CD4-positive, alpha-beta T cell (primary cell): Measurements from ENCODE around the gene ZNF277. TPM values are rescaled to one million over a fixed set of nuclear protein-coding genes. Genes with fewer than 3 reads are reported as not detected.

Experiments used
- ATAC-seq: fragments of 200-7000 bp; cut with Tn5 transposase; one replicate; pipeline ENCODE4 v1.10.0; 2022; ENCODE audit warnings: mild to moderate bottlenecking; ENCODE audit not compliant: poor library complexity
- CTCF ChIA-PET: fragments of 350-600 bp; sonication (Branson Sonifier 250); formaldehyde crosslinking; loops from one replicate; lab custom pipeline; 2021; ENCODE audit warnings: antibody characterized with exemption, inconsistent platforms; lab: Charles Lee
- POLR2A ChIA-PET: fragments of 350-600 bp; sonication (Branson Sonifier 250); formaldehyde crosslinking; loops from one replicate; lab custom pipeline; 2021; ENCODE audit warnings: antibody characterized with exemption, inconsistent platforms; lab: Charles Lee
- DNase-seq, 14 experiments: peaks; one replicate each; pipeline ENCODE4 v3.0.0-alpha.2; 2013 to 2020; ENCODE audit warnings: mixed read lengths in 2 of 14
- H3K27ac ChIP-seq, 2 donors: one replicate each; pipeline versions ENCODE4 v1.5.1 to v1.7.0; 2013; ENCODE audit warnings: low read length in 2 of 2, low read depth in 1 of 2, mild to moderate bottlenecking in 1 of 2
- H3K27me3 ChIP-seq, 2 experiments: 1 replicate in 1 of 2; 2 replicates in 1 of 2; pipeline versions ENCODE4 v1.6.1 to v1.7.0; 2013; ENCODE audit warnings: low read length in 2 of 2, control low read depth in 1 of 2, mild to moderate bottlenecking in 1 of 2, moderate library complexity in 1 of 2; ENCODE audit not compliant: insufficient read depth in 2 of 2, control insufficient read depth in 1 of 2
- H3K36me3 ChIP-seq: one replicate; pipeline ENCODE4 v1.6.1; 2013; ENCODE audit warnings: low read length, control low read depth; ENCODE audit not compliant: insufficient read depth
- H3K4me1 ChIP-seq: one replicate; pipeline ENCODE4 v1.6.1; 2013; ENCODE audit warnings: low read length, control low read depth; ENCODE audit not compliant: insufficient read depth
- H3K4me3 ChIP-seq: one replicate; pipeline ENCODE4 v1.5.1; 2013; ENCODE audit warnings: mild to moderate bottlenecking, low read length, moderate library complexity
- H3K9me3 ChIP-seq, 2 experiments: 1 replicate in 1 of 2; 2 replicates in 1 of 2; pipeline versions ENCODE4 v1.6.1 to v1.7.0; 2013; ENCODE audit warnings: low read length in 2 of 2, mild to moderate bottlenecking in 2 of 2, control low read depth in 1 of 2, moderate library complexity in 1 of 2; ENCODE audit not compliant: control insufficient read depth in 1 of 2, insufficient read depth in 1 of 2
- H3K27ac Mint-ChIP-seq: one replicate; pipeline ENCODE4 v1.8.0; 2020; ENCODE audit warnings: mixed read lengths
- H3K27me3 Mint-ChIP-seq: one replicate; pipeline ENCODE4 v1.8.0; 2021; ENCODE audit warnings: mixed read lengths
- H3K36me3 Mint-ChIP-seq: one replicate; pipeline ENCODE4 v1.8.0; 2021; ENCODE audit warnings: low read depth, mixed read lengths
- H3K4me1 Mint-ChIP-seq: one replicate; pipeline ENCODE4 v1.8.0; 2021; ENCODE audit warnings: low read depth, mixed read lengths
- H3K4me3 Mint-ChIP-seq: one replicate; pipeline ENCODE4 v1.8.0; 2020; ENCODE audit warnings: mild to moderate bottlenecking, mixed read lengths
- H3K9me3 Mint-ChIP-seq: one replicate; pipeline ENCODE4 v1.8.0; 2020; ENCODE audit warnings: mixed read lengths
- CTCF ChIP-seq: fragments of 200-600 bp; IDR thresholded peaks from one replicate; pipeline ENCODE4 v1.8.0; 2022; ENCODE audit warnings: antibody characterized with exemption, mild to moderate bottlenecking
- intact Hi-C, 2 experiments: fragments of 100-400 bp; cut with DNase I in 1 of 2; cut with micrococcal nuclease in 1 of 2; formaldehyde crosslinking; loops; one replicate each; pipeline versions ENCODE4 v1.15.1 to v1.9.0; 2023 to 2025; cut with DNase I, micrococcal nuclease
- total RNA-seq, 174 experiments: library from RNA in 2 of 174; stranded (reverse) in 2 of 174; gene quantifications; one replicate each; pipeline ENCODE4 v1.2.3 and lab custom pipeline; 2021 to 2026

The ZNF277 gene
- total RNA-seq, 2 experiments from 2014 or later = 21.6 to 22.5 TPM

GRCh38 chr7:112296432-112296831, 89.9 kb downstream of the ZNF277 start:
- ChIA-PET POLR2A (no interaction called here), CTCF (interaction anchor here (0.6 kb wide), 1 partner anchor 25 kb away, joined by 3 read pairs; no protein-coding TSS in a partner anchor)

GRCh38 chr7:112297681-112298080, 91.2 kb downstream of the ZNF277 start:
- CTCF ChIA-PET = no interaction called here
- H3K27me3 Mint-ChIP-seq = no peaks in the 10 kb centered on the region

More at GRCh38 chr7:112296432-112296831, 89.9 kb downstream of the ZNF277 start:
- H3K4me1 ChIP-seq = no peaks in the 10 kb centered on the region
- H3K27ac ChIP-seq = no peak overlapping the region
- no peak overlapping the region for H3K4me3 ChIP-seq
- DNase-seq (no peak), ATAC-seq (no peak)
- Mint-ChIP-seq H3K27me3 (no peaks in the 10 kb centered on the region), H3K4me1 (no peaks in the 10 kb centered on the region), H3K4me3 (no peak overlapping the region), H3K9me3 (no peaks in the 10 kb centered on the region), H3K27ac (no peak overlapping the region), H3K36me3 (peaks cover 64% of the 10 kb centered on the region)
- intact Hi-C loops = no loop called here
- H3K36me3 ChIP-seq = peaks cover 7% of the 10 kb centered on the region
- no peak for TF ChIP-seq CTCF
- no peaks in the 10 kb centered on the region for H3K27me3 ChIP-seq
- no peaks in the 10 kb centered on the region for H3K9me3 ChIP-seq

GRCh38 chr7:112298543-112299100, 92.1 kb downstream of the ZNF277 start:
- H3K36me3 ChIP-seq = peaks cover 3% of the 10 kb centered on the region
- CTCF ChIA-PET = no interaction called here
- no peak overlapping the region for H3K27ac ChIP-seq
- H3K27me3 Mint-ChIP-seq = no peaks in the 10 kb centered on the region
- no peak overlapping the region for H3K4me3 ChIP-seq
- H3K9me3 ChIP-seq = no peaks in the 10 kb centered on the region
- POLR2A ChIA-PET = no interaction called here
- intact Hi-C loops = no loop called here
- no peak for TF ChIP-seq CTCF
- H3K4me1 ChIP-seq = no peaks in the 10 kb centered on the region
- H3K36me3 Mint-ChIP-seq = peaks cover 54% of the 10 kb centered on the region
- ATAC-seq = no peak
- H3K4me1 Mint-ChIP-seq = peaks cover 13% of the 10 kb centered on the region
- no peaks in the 10 kb centered on the region for H3K9me3 Mint-ChIP-seq
- DNase-seq = no peak
- H3K27ac Mint-ChIP-seq = no peak overlapping the region
- no peaks in the 10 kb centered on the region for H3K27me3 ChIP-seq
- H3K4me3 Mint-ChIP-seq = no peak overlapping the region

More at GRCh38 chr7:112297681-112298080, 91.2 kb downstream of the ZNF277 start:
- DNase-seq (no peak), ATAC-seq (no peak)
- Mint-ChIP-seq H3K4me3 (no peak overlapping the region), H3K4me1 (peaks cover 11% of the 10 kb centered on the region), H3K36me3 (peaks cover 56% of the 10 kb centered on the region), H3K9me3 (no peaks in the 10 kb centered on the region), H3K27ac (no peak overlapping the region)
- Histone ChIP-seq H3K9me3 (no peaks in the 10 kb centered on the region), H3K4me3 (no peak overlapping the region), H3K36me3 (peaks cover 3% of the 10 kb centered on the region), H3K4me1 (no peaks in the 10 kb centered on the region), H3K27ac (no peak overlapping the region), H3K27me3 (no peaks in the 10 kb centered on the region)
- TF ChIP-seq CTCF = no peak
- intact Hi-C loops = no loop called here
- POLR2A ChIA-PET = interaction anchor here (0.6 kb wide), 1 partner anchor 94 kb away, joined by 3 read pairs; no protein-coding TSS in a partner anchor
